Left colon (tissue), 2 donors: ENCODE measurements around the gene STAT3. TPM values are rescaled to one million over a fixed set of nuclear protein-coding genes. Genes with fewer than 3 reads are reported as not detected.
A peak's percentile ranks its signal among the peaks of the same experiment; 100 is the strongest.

Experiments used
- ATAC-seq: fragments of 200-7000 bp; cut with Tn5 transposase; one replicate; pipeline ENCODE4 v1.9.1; 2020; ENCODE audit warnings: mild to moderate bottlenecking, moderate library complexity
- DNase-seq, 2 donors: peaks; one replicate each; pipeline ENCODE4 v3.0.0-alpha.2; 2020
- intact Hi-C, 2 donors: fragments of 100-400 bp; cut with DNase I in 1 of 2; cut with micrococcal nuclease in 1 of 2; formaldehyde crosslinking; loops; one replicate each; pipeline versions ENCODE4 v1.11.2 to v1.14.0; 2022; cut with DNase I, micrococcal nuclease
- total RNA-seq, 2 donors: library from RNA; stranded (reverse); fragmentation: NEBNext Ultra II Directional; extraction: Animal tissue kit (Norgen Biotek cat#: 25700); gene quantifications; one replicate each; pipeline ENCODE4 v1.2.1, GENCODE V29; 2021
- donor health status: DM: no; HTN: no; CAD: no.
- donor health status: DM: yes; HTN: yes; CAD: no.

Gene STAT3
- total RNA-seq, 2 donors from 2014 or later: 150 to 212 TPM

DNA sequence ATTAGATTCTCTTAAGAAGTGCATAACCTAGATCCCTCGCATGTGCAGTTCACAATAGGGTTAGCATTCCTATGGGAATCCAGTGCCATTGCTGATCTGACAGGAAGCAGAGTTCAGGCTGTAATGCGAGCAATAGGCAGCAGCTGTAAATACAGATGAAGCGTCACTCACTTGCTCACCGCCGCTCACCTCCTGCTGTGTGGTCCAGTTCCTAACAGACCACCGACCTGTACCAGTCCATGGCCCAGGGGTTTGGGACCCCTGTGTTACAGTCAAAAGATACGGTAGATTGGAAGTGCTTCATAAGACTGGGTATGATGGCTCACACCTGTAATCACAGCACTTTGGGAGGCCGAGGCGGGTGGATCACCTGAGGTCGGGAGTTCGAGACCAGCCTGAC is 97.1 kb downstream of the STAT3 start:
- ATAC-seq (no peak), DNase-seq (no peak)
- intact Hi-C loops: no loop called here

DNA sequence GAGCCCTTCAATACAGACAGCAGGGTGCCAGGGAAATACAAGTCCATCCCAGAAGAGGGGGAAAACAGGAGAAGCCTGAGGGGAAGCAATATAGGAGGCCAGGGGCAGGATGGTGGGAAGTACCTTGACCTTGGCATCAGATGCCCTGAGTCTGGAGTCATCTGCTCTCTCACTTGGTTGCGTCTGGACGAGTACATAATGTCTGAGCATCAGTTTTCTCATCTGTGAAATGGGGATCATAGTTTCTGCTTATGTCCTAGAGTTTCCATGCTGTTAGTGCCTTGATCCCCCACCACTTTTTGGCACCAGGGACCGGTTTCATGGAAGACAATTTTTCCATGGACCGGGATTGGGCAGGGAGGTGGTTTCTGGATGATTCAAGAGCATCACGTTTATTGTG is 97.7 kb downstream of the STAT3 start:
- intact Hi-C loops: no loop called here
- DNase-seq: peak in 1 of 2 donors; percentile 6
- ATAC-seq: no peak

DNA sequence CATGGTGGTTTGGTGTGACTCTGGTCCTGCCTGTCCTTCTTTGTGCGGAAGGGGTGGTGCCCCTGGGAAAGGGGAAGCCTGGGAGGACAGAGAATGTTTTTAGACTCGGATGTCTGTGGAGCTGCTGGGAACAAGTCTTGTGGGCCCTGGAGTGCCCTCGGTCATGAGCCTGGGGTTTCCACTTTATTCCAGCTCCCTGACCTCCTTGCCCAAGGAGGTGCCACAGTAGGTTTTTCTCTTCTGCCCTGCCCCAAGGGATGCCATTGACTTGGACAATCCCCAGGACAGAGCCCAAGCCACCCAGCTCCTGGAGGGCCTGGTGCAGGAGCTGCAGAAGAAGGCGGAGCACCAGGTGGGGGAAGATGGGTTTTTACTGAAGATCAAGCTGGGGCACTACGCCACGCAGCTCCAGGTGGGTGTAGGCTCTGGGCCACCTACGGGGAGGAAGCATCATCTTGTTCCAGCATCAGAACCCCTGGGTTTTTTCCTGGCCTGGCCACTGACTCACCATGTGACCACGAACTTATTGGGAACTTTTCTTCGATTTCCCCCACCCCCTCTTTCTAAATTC is 98.5 kb downstream of the STAT3 start:
- DNase-seq (peak in 1 of 2 donors; percentile 28), ATAC-seq (no peak)
- intact Hi-C loops: no loop called here

DNA sequence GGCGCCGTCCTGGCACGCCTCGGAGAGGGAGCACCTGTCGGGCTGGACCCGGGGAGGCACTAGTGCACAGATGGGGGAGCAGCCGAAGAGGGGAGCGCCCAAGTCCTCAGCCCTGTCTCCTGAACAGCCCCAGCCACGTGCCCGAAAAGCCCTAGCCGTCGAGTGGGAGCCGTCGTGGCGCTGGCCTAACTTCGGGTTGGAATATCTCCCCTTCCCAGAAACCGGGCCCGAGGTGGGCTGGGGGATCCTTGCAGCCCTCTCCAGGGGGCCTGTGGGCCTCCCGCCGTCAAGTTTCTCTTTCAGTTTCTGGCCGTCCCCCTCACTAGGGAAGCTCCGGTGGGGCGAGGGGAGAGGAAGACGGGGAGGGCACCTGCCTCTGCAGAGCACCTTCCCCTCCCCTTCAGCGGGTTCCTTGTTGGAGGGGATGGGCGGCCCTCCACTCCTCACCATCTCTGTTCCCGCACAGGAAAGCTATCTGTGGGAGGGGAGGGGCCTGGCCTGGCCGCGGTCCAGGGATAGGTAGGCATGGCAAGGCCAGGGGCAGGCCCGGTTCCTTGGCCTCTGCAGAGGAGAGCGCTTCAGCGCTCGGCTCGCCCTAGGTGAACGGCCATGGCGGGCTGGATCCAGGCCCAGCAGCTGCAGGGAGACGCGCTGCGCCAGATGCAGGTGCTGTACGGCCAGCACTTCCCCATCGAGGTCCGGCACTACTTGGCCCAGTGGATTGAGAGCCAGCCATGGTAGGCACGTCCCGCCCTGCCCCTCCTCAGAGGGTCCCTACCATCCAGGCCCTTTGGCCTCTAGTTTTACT is 99.2 kb downstream of the STAT3 start:
- intact Hi-C loops: no loop called here
- ATAC-seq (peak; percentile 69), DNase-seq (peak; percentile 51 to 75)

DNA sequence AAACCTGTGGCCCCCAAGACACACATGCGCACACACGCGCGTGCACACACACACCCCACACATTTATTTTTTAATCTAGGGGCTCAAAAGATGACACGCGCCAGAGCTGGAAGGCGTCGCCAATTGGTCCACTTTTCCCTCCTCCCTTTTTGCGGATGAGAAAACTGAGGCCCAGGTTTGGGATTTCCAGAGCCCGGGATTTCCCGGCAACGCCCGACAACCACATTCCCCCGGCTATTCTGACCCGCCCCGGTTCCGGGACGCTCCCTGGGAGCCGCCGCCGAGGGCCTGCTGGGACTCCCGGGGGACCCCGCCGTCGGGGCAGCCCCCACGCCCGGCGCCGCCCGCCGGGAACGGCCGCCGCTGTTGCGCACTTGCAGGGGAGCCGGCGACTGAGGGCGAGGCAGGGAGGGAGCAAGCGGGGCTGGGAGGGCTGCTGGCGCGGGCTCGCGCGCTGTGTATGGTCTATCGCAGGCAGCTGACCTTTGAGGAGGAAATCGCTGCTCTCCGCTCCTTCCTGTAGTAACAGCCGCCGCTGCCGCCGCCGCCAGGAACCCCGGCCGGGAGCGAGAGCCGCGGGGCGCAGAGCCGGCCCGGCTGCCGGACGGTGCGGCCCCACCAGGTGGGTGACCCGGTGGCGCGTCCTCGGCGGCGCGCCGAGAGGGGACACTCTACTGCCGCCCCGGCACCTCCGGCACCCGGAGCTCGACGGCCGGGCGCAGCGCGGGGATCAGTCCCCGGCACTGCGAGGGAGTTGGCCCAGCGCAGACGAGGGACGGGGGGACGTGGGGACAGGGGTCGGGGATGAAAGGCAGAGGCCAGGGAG is 100.1 kb downstream of the STAT3 start, which contains the start of gene STAT5A:
Gene STAT5A (plus strand): TSS at position 522 of the 826 bp plus-strand sequence. CDS start 914 bp downstream, outside the sequence.
- DNase-seq (peak; percentile 91 to 93), ATAC-seq (peak; percentile 90)
- intact Hi-C loops: no loop called here

DNA sequence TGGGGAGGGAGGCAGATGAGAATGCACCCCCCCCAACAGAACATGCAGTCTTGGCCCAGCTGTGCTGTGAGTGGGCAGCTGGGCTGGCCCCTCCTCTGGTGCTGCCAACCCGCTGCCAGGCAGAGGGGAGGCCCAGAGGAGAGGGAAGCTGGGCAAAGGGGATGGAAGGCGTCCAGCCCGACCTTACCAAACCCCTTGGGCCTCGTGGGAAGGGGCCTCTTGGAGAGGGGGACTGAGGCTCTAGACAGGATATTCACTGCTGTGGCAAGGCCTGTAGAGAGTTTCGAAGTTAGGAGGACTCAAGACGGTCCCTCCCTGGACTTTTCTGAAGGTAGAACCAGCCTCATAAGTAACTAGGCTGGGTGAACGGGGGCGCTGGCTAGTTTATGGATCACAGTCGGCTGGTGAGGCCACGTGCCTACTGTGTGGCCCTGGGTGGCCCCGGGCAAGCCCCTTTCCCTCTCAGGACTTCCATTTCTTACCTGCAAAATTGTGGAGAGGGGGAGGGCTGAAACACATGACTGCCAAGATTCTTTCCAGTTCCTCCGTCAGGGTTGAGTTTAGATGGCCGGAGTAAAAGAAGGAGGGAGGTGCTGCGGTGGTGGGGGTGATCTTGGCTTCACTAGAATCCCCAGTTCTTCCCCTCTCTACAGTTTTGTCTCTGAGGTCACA is 100.8 kb downstream of the STAT3 start:
- intact Hi-C loops: no loop called here
- peak; percentile 58 to 61 for DNase-seq
- no peak for ATAC-seq

DNA sequence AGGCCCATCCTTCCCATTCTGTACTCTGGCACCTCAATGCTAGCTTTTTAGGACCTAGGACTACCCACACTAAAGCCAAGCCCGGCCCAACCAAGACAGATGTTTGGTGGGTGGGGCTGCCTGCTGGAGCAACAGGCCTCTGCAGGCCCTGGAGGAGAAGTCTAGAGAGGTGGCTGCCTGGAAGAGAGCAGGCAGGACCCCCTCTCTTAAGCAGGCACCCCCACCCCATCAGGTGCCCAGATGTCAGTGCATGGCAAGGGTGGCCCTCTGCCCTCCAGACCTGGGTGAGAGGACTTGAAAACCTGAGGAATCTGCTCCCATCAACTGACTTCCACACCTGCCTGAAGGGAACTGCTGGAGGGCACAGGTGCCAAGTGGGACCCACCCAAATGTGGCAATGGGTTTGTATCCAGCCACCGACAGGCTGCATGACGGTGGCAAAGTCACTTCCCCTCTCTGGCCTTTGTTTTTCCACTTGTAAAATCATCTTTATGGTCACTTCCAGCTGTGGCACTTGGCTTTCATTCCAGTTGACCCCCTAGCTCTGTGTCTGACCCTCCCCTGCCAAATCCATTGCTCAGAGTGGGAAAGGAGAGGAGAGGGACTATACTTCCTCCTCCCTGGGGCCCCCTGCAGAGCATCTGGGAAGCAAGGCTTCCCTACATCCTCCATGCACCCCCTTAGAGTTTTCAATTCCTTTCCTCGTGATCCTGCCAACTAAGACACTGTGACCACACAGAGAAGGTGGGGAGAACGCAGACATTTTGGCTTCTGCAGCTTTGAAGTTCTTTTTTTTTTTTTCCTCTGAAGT is 101.6 kb downstream of the STAT3 start:
- intact Hi-C loops: no loop called here
- DNase-seq (peak in 1 of 2 donors; percentile 34), ATAC-seq (no peak)

DNA sequence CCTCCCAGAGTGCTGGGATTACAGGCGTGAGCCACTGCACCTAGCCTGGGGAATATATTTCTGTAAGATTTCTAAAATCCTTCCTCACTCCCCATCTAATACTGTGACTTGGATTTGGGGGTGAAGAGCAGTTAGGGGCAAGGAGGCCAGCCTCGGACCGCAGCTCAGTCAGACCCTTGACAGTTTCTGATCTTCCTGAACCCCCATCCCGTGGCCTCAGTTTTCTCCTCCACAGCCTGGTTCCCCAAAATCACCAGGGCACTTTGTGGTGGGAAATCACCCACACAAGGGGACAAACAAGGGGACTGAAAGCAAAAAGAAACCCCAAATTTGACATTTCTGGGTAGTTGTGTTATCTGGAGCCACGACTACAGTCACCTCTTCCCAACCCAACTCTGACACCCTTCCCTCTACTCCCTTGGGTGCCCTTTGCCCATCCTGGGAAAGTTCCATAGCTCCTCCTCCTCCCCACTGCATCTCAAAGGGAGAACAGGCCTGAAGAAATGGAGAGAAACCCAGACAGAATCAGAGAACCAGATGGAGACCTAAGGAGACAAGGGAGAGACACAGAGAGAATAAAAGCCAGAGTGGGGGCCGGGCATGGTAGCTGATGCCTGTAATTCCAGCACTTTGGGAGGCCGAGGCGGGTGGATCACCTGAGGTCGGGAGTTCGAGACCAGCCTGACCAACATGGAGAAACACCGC is 102.7 kb downstream of the STAT3 start:
- ATAC-seq (no peak), DNase-seq (no peak)
- intact Hi-C loops: no loop called here

DNA sequence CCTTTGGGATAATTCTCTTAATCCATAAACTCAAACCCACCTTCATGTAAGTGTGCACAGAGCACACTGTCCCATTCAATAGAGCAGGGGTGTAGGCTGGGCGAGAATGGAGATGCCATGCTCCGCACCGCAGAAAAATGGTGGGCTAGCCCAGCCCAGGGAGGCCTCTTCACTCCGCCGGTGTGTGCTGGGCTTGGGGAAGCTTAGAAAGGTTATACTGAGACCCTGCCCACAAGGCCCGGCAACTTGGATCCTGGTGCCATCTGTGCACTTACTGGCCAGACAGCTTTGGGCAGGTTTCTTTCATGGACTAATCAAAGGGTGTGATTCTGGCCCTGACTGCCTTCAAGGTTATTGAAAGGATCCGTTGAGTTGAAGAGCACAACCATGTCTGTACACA is 103.7 kb downstream of the STAT3 start:
- DNase-seq: no peak
- intact Hi-C loops: no loop called here
- ATAC-seq: no peak

DNA sequence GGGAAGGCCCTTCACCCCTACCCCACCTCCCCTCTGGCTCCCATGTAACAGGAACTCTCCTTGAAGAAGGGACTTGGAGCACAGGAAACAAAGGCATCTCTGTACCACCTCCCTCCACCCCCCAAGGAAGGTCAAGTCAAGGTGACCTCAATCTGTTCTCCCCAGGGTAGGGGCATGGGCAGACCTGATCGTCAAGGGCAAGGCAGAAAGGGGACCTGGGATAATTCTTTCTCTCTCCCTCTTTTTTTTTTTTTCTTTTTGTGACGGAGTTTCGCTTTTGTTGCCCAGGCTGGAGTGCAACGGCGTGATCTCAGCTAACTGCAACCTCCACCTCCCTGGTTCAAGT is 104.2 kb downstream of the STAT3 start:
- no peak for DNase-seq
- intact Hi-C loops: no loop called here
- ATAC-seq: no peak

DNA sequence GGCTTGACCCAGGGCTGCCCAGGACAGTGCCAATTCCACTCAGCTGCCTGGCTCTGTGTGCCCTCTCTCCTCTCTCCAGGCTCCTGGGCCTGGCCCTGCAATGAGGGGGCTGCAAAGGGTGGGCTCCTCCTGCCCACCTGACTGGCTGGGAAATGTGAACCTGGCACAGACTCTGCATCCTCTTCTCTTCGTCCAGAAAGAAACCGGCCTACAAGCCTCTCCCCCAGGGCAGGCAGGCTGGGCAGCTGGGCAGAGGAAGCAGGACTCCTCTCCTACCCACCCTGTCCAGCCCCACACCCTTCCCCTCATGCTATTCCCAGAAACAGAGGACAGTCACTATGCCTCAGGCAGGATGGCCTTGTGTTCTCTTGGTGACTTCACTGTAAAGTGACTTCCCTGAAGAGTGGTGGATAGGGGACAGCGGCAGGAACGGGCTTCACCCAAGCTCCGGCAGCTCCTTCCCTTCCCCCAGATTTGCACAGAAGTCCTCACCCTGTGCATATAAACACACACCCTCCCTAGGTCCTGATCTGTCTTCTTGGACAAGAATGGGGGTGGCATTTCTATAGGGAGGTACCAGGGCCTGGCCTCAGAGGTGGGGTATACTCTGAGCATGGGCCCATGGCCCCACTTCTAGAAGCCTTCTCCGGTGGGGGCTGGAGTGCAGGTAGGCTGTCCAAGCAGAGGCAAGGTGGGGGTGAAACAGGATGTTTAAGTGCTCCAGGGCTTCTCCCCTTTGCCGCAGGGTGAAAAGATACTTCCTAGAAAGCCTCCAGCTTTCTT is 104.8 kb downstream of the STAT3 start:
- ATAC-seq: no peak
- intact Hi-C loops: no loop called here
- DNase-seq: no peak

DNA sequence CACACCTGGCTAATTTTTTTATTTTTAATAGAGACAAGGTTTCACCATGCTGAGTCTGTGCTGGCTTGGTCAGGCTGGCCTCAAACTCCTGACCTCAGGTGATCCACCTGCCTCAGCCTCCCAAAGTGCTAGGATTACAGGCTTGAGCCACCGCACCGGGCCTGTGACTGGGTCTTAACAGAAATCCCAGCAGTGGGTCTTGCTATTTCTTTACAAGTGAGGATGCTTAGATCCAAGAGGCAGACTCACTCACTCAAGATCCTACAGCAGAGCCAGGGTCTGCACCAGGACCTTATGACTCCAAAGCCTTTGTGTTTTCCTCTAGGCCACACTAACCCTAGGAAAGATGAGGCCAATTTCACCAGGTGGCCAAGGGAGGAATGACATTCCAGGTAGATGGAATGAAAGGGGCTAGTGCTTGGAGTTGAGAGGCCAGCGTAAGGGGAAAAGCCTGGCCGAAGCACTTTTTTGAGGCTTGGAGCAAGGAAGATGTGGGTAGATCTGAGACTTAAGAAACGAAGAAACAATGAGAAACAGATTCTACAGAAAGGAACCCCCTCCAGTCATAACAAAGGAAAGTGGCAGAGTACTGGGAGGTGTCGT is 105.7 kb downstream of the STAT3 start:
- DNase-seq: no peak
- intact Hi-C loops: no loop called here
- ATAC-seq: no peak

DNA sequence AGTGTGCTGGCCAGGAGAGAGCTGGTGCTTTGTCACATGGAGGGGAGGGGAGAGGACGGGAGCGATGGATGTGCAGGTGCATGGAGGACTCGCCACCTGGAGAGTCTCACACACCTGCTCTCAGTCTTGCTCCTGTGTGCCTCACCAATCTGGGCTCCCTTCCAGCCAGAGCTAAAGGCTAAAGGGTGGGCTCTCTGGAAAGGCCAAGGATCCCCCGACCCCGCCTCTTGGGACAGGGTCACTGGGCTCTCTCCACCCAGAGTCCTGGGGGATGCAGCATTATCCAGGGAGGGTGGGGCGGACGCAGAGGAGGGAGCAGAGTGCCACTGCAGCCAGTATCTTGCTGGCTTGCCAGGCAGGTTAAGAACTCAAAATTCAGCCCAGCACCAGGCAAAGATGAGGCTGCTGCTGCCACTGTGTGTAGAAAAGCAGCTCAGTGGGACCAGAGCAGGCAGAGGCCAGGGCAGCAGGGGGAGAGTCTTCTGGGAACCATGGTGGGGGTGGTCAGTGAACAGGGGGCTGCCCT is 106.6 kb downstream of the STAT3 start:
- ATAC-seq (peak; percentile 14), DNase-seq (no peak)
- intact Hi-C loops: no loop called here

DNA sequence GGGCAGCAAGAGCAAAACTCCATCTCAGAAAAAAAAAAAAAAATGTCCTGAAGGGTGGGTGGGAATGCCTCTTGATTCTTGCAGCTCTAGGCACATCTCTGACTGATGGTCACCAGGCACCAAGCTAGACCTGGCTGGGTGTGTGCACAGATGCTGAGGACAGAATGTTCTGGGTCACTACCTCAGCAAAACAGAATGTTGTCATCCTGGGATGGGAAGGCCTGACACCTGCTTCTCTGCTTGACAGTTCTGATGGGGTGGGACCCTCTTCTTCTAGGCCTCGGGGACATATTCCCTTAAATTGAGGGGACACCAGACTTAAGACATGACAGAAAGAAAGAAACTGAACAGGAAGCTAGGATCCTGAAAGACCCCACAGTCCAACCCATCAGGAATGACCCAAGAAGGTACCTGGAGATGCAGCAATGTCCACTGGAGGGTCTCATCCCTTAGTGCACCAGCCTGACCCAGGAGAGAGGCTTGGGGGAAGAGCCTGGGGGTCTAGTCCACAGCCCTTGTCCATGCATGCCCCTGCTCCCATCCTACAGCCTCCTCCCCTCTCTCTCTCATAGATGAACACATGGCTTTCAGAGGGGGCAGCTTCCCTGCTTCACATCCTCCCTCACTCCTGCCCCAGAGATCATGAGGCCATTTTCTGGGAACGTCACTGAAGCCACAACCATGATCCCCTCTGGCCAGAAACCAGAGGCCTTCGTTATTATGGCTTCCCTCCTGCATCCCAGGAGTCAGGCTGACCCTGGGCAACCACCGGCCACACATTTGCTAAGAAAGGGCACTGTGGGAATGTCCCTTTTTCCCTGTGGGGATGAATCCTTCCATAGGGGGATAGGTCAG is 108.2 kb downstream of the STAT3 start:
- no peak for ATAC-seq
- no peak for DNase-seq
- intact Hi-C loops: no loop called here

DNA sequence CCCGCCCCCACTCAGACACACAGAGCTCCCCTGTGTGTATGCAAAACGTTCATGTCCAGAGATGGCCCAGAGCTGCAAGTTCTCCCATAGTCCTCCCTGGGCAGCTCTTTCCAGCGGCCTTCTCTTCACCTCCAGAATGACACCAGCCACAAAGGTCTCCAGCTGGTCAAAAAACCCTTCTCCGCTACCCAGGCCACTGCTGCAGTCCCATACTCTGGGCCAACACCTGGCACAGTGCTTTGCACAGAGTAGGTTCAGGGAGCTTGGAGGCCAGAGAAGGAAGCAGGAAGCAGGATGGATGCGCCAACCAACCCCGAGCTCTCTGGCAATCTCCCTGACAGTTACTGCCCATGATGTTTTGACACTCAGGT is 110.9 kb downstream of the STAT3 start:
- intact Hi-C loops: no loop called here
- DNase-seq (peak in 1 of 2 donors; percentile 25), ATAC-seq (peak; percentile 21)
